Left lung (tissue), 10 donors: ENCODE data around the gene CAPZB. TPM values are rescaled to one million over a fixed set of nuclear protein-coding genes. Genes with fewer than 3 reads are reported as not detected.

Experiments
- ATAC-seq: fragments of 200-7000 bp; cut with Tn5 transposase; one replicate; pipeline ENCODE4 v1.9.1; 2020; ENCODE audit warnings: moderate library complexity
- DNase-seq, 4 donors: peaks; one replicate each; pipeline ENCODE4 v3.0.0-alpha.2; 2013 to 2020
- H3K27ac ChIP-seq, 2 donors: fragments of 200-600 bp; sonication (generic) in 1 of 2; one replicate each; pipeline versions ENCODE4 v1.5.0 to v1.8.0; 2020 to 2021
- H3K27me3 ChIP-seq, 2 donors: fragments of 200-600 bp; sonication (generic) in 1 of 2; one replicate each; pipeline versions ENCODE4 v1.5.0 to v1.8.0; 2020 to 2021
- H3K36me3 ChIP-seq, 2 donors: fragments of 200-600 bp; sonication (generic) in 1 of 2; one replicate each; pipeline versions ENCODE4 v1.5.0 to v1.8.0; 2020 to 2021
- H3K4me1 ChIP-seq, 2 donors: fragments of 200-600 bp; one replicate each; pipeline ENCODE4 v1.8.0; 2021
- H3K4me3 ChIP-seq, 2 donors: fragments of 200-600 bp; sonication (generic) in 1 of 2; one replicate each; pipeline versions ENCODE4 v1.5.0 to v1.8.0; 2020 to 2021; ENCODE audit warnings: mild to moderate bottlenecking in 1 of 2
- H3K9me3 ChIP-seq, 2 donors: fragments of 200-600 bp; sonication (generic) in 1 of 2; one replicate each; pipeline versions ENCODE4 v1.5.0 to v1.8.0; 2020 to 2021
- CTCF ChIP-seq, 2 donors: fragments of 200-600 bp; sonication (generic) in 1 of 2; IDR thresholded peaks; one replicate each; pipeline versions ENCODE4 v1.5.0 to v1.8.0; 2021; ENCODE audit warnings: antibody characterized with exemption in 2 of 2
- intact Hi-C, 2 donors: fragments of 100-400 bp; cut with DNase I; formaldehyde crosslinking; loops; one replicate each; pipeline versions ENCODE4 v1.11.2 to v1.14.2; 2022
- polyA plus RNA-seq, 6 donors: library from polyadenylated mRNA; unstranded; fragments of 120-200 nt; gene quantifications; one replicate each; pipeline ENCODE4 v1.2.1, GENCODE V29; 2013; ENCODE audit not compliant: insufficient read length in 6 of 6
- total RNA-seq, 2 donors: library from RNA; stranded (reverse); fragmentation: NEBNext Ultra II Directional; extraction: Animal tissue kit (Norgen Biotek cat#: 25700); gene quantifications; one replicate each; pipeline ENCODE4 v1.2.1, GENCODE V29; 2021
- donor health status: DM: no; HTN: yes; CAD: no.
- donor health status: DM: no; HTN: no; CAD: no.

Gene CAPZB
- total and polyA plus RNA-seq, 8 donors = 223 to 327 (median 256) TPM

GRCh38 chr1:19481826-19482398, 3.4 kb downstream of the CAPZB start:
- intact Hi-C loops = no loop called here
- Histone ChIP-seq H3K27ac (peak overlapping the region in 1 of 2 donors; percentile 19), H3K4me3 (no peak overlapping the region), H3K36me3 (peaks cover 0 to 20% of the 10 kb centered on the region in 2 donors), H3K9me3 (no peaks in the 10 kb centered on the region), H3K27me3 (no peaks in the 10 kb centered on the region), H3K4me1 (peaks cover 61 to 84% of the 10 kb centered on the region in 2 donors)
- no peak for DNase-seq
- no peak for TF ChIP-seq CTCF (IDR thresholded peaks at IDR 0.05)
- no peak for ATAC-seq

DNA sequence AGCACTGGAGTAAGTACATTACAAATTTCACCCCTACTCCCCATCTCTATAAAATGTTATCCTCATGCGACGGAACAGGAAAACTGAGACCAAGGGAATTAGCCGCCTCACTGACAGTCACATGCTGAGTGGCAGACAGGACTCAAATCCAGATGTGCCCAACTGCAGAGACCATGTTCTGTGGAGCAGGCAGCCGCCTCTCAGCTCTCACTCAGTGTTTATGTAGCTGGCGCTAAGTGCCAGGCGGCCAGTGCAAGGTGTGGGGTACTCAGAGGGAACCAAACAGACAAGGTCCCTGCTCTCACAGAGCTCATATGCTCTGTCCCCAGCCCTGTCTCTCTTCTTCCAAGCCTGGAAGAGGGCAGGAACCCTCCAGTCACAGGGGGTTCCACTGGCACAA, 5.1 kb downstream of the CAPZB start:
- Histone ChIP-seq H3K36me3 (peaks cover 0 to 20% of the 10 kb centered on the region in 2 donors), H3K27me3 (no peaks in the 10 kb centered on the region), H3K4me1 (peaks cover 74 to 92% of the 10 kb centered on the region in 2 donors), H3K9me3 (no peaks in the 10 kb centered on the region), H3K27ac (peak overlapping the region in 1 of 2 donors; percentile 33), H3K4me3 (no peak overlapping the region)
- DNase-seq = no peak
- no peak for TF ChIP-seq CTCF (IDR thresholded peaks at IDR 0.05)
- ATAC-seq = no peak
- intact Hi-C loops = no loop called here

GRCh38 chr1:19479351-19480120, 5.8 kb downstream of the CAPZB start:
- DNase-seq = no peak
- Histone ChIP-seq H3K27ac (peak overlapping the region in 1 of 2 donors; percentile 90), H3K36me3 (peaks cover 0 to 20% of the 10 kb centered on the region in 2 donors), H3K4me1 (peaks cover 74 to 99% of the 10 kb centered on the region in 2 donors), H3K9me3 (no peaks in the 10 kb centered on the region), H3K4me3 (no peak overlapping the region), H3K27me3 (no peaks in the 10 kb centered on the region)
- ATAC-seq = no peak
- no peak for TF ChIP-seq CTCF (IDR thresholded peaks at IDR 0.05)
- intact Hi-C loops = no loop called here

DNA sequence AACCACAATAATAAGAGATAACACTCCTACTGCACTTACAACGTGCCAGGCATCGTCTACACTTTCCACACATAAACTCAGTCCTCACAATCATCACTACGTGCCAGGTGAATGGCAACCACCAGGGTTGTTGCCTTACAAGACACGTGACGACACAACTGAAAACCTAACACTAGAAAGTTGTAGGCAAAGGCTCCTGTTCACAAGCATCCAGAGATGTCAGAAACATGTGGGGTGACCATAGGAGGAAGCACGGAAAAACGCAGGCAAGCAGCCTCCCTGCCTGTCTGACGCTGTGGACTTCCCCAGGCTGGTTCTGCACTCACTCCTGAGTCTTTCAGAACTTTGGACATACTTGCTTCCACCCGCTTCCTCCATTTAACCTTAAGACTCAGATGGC, 7.0 kb downstream of the CAPZB start:
- Histone ChIP-seq H3K4me1 (peaks cover 63 to 99% of the 10 kb centered on the region in 2 donors), H3K27me3 (no peaks in the 10 kb centered on the region), H3K27ac (peak overlapping the region; percentile 73 to 90), H3K9me3 (no peaks in the 10 kb centered on the region), H3K4me3 (no peak overlapping the region), H3K36me3 (peaks cover 0 to 21% of the 10 kb centered on the region in 2 donors)
- ATAC-seq (peak; percentile 9), DNase-seq (no peak)
- intact Hi-C loops = no loop called here
- TF ChIP-seq CTCF (IDR thresholded peaks at IDR 0.05) = no peak
